Measurements from ENCODE around the gene PACSIN1.

PACSIN1 gene

DNA sequence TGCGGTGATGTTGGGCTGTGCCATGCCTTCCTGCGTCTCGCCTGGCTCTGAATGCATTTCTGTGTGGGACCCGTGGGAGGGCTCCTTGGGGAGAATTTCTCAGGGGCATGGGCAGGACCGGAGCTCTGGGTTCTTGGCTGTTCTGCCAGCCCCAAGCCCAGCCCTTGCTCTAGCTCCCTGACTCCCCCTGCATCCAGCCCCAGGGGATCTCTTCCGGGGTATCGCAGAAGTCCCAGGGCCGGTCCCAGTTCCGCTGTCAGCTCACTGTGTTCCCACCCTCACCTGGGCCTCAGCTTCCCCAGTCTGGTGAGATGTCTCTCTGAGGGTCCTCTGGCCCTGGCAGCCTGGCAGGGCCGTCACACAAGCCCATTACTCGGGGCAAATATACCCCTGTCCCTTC, 69.8 kb downstream of the PACSIN1 start:
- TF ChIP-seq, protein P1, sequence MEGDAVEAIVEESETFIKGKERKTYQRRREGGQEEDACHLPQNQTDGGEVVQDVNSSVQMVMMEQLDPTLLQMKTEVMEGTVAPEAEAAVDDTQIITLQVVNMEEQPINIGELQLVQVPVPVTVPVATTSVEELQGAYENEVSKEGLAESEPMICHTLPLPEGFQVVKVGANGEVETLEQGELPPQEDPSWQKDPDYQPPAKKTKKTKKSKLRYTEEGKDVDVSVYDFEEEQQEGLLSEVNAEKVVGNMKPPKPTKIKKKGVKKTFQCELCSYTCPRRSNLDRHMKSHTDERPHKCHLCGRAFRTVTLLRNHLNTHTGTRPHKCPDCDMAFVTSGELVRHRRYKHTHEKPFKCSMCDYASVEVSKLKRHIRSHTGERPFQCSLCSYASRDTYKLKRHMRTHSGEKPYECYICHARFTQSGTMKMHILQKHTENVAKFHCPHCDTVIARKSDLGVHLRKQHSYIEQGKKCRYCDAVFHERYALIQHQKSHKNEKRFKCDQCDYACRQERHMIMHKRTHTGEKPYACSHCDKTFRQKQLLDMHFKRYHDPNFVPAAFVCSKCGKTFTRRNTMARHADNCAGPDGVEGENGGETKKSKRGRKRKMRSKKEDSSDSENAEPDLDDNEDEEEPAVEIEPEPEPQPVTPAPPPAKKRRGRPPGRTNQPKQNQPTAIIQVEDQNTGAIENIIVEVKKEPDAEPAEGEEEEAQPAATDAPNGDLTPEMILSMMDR (IDR thresholded peaks at IDR 0.05; ENCODE audit: extremely low read depth, missing control alignments), result no peak
- DNase-seq (ENCODE audit: low spot score), result no peak

DNA sequence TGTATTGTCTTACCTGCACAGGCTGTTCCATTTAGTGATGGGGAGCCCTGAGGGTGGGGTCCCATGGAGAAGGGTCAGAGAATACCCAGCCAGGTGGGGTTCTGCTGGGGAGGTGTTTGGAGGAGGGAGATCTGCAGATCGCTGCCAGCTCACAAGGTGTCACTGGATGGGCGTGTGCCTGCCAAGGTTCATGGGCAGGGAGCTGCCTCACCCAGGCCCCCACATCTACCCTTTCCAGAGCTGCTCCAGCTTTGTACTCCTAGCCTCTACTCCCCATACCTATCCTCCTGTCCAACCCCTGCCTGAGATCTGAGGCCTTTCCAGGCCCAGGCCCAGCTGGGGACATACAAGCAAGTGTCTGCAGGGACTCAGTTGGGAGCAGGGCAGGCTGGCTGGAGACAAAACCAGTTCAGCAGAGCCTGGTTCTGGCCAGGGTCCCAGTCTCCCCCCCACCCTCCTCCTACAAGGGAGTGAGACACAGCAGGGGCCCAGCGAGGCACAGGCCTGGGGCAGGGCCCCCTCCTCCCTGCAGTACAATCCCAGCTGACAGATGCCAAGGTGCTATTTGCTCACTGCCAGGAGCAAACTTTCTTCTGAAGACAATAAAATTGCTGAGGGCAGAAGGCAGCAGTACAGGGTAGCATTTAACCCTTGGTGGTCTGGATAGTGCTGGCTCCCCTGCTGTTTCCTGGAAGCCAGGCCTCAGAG, 70.5 kb downstream of the PACSIN1 start:
- no peak for DNase-seq (ENCODE audit: low spot score)
- TF ChIP-seq, protein P1 (IDR thresholded peaks at IDR 0.05; ENCODE audit: extremely low read depth, missing control alignments), result no peak

DNA sequence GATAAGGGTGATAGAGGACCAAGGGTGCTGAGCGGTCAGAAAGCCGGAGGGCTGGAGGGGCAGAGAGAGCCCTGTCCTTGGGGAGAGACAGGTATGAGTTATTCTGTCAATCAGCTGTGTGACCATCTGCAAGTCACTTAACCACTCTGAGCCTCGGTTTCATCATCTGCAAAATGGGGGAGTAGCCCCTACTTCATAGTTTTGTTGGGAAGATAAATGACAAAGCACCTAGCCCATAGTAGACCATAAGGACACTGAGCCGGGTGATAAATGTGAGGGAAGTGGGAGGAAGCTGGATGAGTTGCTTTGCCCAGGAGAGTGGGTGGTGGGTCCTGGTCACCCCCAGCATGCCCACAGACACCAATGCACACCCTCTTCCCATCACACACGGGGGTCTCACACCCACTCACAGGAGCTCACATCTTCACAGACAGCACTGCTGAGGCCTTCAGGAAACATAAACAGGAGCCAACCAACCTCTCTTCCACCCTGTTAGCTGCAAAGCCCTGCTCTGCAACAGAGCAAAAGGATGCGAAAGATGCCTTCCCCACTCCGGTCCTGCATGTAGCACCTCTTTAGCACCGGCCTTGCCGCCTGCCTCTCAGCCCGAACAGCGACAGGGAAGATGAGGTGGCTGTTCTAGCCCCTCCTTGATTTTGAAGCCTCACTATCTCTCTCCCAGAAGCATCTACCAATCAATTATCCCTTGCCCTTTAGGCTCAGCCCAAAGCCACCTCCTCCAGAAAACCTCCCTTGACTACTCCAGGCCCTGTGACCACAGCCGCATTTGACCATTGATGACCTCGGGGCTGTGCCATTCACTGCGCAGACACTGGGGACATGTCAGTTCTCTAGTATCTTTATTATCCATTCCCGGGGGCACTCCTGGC, 71.3 kb downstream of the PACSIN1 start:
- DNase-seq (ENCODE audit: low spot score), result no peak
- TF ChIP-seq, protein P1 (IDR thresholded peaks at IDR 0.05; ENCODE audit: extremely low read depth, missing control alignments), result no peak

DNA sequence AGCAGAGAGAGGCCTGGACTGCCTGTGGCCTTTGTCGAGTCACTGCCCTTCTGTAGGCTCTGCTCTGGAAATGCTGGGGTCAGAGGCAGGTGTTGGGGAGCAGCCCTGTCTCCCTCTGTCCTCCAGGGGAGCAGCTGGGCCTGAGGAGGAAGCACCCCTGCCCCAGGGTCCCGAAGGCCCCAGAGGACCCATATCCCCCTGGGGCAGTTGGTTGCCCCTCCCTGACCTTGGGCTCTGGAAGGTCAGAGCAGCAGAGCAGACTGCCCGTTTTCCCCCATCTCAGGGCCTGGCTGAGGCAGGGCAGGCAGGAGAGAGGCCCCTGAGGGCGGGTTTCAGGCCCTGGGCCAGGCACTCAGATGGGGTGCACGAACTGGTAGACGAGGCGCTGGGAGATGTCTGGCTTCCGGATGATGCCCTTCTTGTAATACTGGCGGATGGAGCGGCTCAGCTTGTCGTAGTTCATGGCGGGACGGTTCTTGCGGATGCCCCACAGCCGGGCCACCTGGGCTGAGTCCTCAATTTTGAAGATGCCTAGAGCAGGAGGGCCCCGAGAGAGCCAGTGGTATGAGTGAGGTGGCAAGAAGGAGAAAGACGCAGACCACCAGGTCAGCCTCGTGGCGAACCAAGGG, 72.2 kb downstream of the PACSIN1 start:
- DNase-seq (ENCODE audit: low spot score), result no peak
- TF ChIP-seq, protein P1 (IDR thresholded peaks at IDR 0.05; ENCODE audit: extremely low read depth, missing control alignments), result no peak

GRCh38 chr6:34538581-34538980, 72.7 kb downstream of the PACSIN1 start:
- TF ChIP-seq, protein P1 (IDR thresholded peaks at IDR 0.05; ENCODE audit: extremely low read depth, missing control alignments), result no peak
- DNase-seq (ENCODE audit: low spot score), result no peak

- TF ChIP-seq, protein P1 (IDR thresholded peaks at IDR 0.05; ENCODE audit: extremely low read depth, missing control alignments), result no peak
- DNase-seq (ENCODE audit: low spot score), result no peak
Measured at GRCh38 chr6:34539181-34539580, 73.3 kb downstream of the PACSIN1 start.

DNA sequence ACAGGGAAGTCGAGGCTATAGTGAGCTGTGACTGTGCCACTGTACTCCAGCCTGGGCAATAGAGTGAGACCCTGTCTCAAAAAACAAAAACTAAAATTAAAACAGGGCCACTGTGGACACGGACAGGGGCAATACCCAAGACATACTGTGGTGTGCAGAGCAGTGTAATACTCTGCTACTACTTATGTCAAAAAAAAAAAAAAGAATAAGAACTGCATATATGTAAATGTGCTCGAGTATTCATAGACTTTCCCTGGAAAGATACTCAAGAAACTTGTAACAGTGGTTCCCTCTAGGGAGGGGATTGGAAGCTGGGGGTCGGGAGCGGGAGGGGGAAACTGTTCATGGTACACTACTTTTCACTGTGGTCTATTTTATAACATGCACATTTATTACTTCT, 74.3 kb downstream of the PACSIN1 start:
- DNase-seq (ENCODE audit: low spot score), result no peak
- TF ChIP-seq, protein P1 (IDR thresholded peaks at IDR 0.05; ENCODE audit: extremely low read depth, missing control alignments), result no peak

Measured in GM20000 (cell line).